Measurements from ENCODE around the gene GPR63.

The GPR63 gene

GRCh38 chr6:96816301-96816817, 20.9 kb downstream of the GPR63 start:
- no peak for TF ChIP-seq CTCF (IDR thresholded peaks at IDR 0.05; ENCODE audit: insufficient read depth, low read length, poor library complexity, severe bottlenecking)
- no peaks in the 10 kb centered on the region for H3K36me3 ChIP-seq (ENCODE audit: control insufficient read depth, insufficient read depth, low read length)
- DNase-seq (ENCODE audit: extremely low read depth, insufficient read length): no peak
- no peak overlapping the region for H3K4me3 ChIP-seq (replicated peaks; ENCODE audit: low read depth, low read length)
- no peaks in the 10 kb centered on the region for H3K27me3 ChIP-seq (replicated peaks; ENCODE audit: control insufficient read depth, insufficient read depth, low read length)

- no peak for TF ChIP-seq CTCF (IDR thresholded peaks at IDR 0.05; ENCODE audit: insufficient read depth, low read length, poor library complexity, severe bottlenecking)
- no peak overlapping the region for H3K4me3 ChIP-seq (replicated peaks; ENCODE audit: low read depth, low read length)
- no peaks in the 10 kb centered on the region for H3K36me3 ChIP-seq (ENCODE audit: control insufficient read depth, insufficient read depth, low read length)
- DNase-seq (ENCODE audit: extremely low read depth, insufficient read length): no peak
- no peaks in the 10 kb centered on the region for H3K27me3 ChIP-seq (replicated peaks; ENCODE audit: control insufficient read depth, insufficient read depth, low read length)
Observed at GRCh38 chr6:96814625-96815024, 22.7 kb downstream of the GPR63 start.

- no peak for DNase-seq (ENCODE audit: extremely low read depth, insufficient read length)
- Histone ChIP-seq H3K27me3 (replicated peaks; ENCODE audit: control insufficient read depth, insufficient read depth, low read length) (no peaks in the 10 kb centered on the region), H3K36me3 (ENCODE audit: control insufficient read depth, insufficient read depth, low read length) (no peaks in the 10 kb centered on the region), H3K4me3 (replicated peaks; ENCODE audit: low read depth, low read length) (no peak overlapping the region)
- no peak for TF ChIP-seq CTCF (IDR thresholded peaks at IDR 0.05; ENCODE audit: insufficient read depth, low read length, poor library complexity, severe bottlenecking)
Observed at GRCh38 chr6:96812077-96812703, 25.1 kb downstream of the GPR63 start.

GRCh38 chr6:96811670-96812069, 25.6 kb downstream of the GPR63 start:
- DNase-seq (ENCODE audit: extremely low read depth, insufficient read length): no peak
- Histone ChIP-seq H3K27me3 (replicated peaks; ENCODE audit: control insufficient read depth, insufficient read depth, low read length) (no peaks in the 10 kb centered on the region), H3K36me3 (ENCODE audit: control insufficient read depth, insufficient read depth, low read length) (no peaks in the 10 kb centered on the region), H3K4me3 (replicated peaks; ENCODE audit: low read depth, low read length) (no peak overlapping the region)
- no peak for TF ChIP-seq CTCF (IDR thresholded peaks at IDR 0.05; ENCODE audit: insufficient read depth, low read length, poor library complexity, severe bottlenecking)

- Histone ChIP-seq H3K36me3 (ENCODE audit: control insufficient read depth, insufficient read depth, low read length) (no peaks in the 10 kb centered on the region), H3K4me3 (replicated peaks; ENCODE audit: low read depth, low read length) (no peak overlapping the region), H3K27me3 (replicated peaks; ENCODE audit: control insufficient read depth, insufficient read depth, low read length) (no peaks in the 10 kb centered on the region)
- no peak for DNase-seq (ENCODE audit: extremely low read depth, insufficient read length)
- no peak for TF ChIP-seq CTCF (IDR thresholded peaks at IDR 0.05; ENCODE audit: insufficient read depth, low read length, poor library complexity, severe bottlenecking)
Observed at GRCh38 chr6:96811136-96811535, 26.1 kb downstream of the GPR63 start.

- TF ChIP-seq CTCF (IDR thresholded peaks at IDR 0.05; ENCODE audit: insufficient read depth, low read length, poor library complexity, severe bottlenecking): no peak
- no peak overlapping the region for H3K4me3 ChIP-seq (replicated peaks; ENCODE audit: low read depth, low read length)
- H3K27me3 ChIP-seq (replicated peaks; ENCODE audit: control insufficient read depth, insufficient read depth, low read length): no peaks in the 10 kb centered on the region
- no peak for DNase-seq (ENCODE audit: extremely low read depth, insufficient read length)
- no peaks in the 10 kb centered on the region for H3K36me3 ChIP-seq (ENCODE audit: control insufficient read depth, insufficient read depth, low read length)
Observed at GRCh38 chr6:96809119-96809518, 28.2 kb downstream of the GPR63 start.
